HG03280 (cell line): ENCODE measurements around the gene FNDC5.

Experiments
- ATAC-seq: cut with Tn5 transposase; IDR thresholded peaks from one replicate; pipeline ENCODE4 v1.9.1; 2021; ENCODE audit warnings: mild to moderate bottlenecking, moderate library complexity; ENCODE audit not compliant: unreplicated experiment

Gene FNDC5

GRCh38 chr1:32885676-32886003 is 14.9 kb upstream of the FNDC5 start:
- no peak for ATAC-seq

- ATAC-seq: no peak
Measured at GRCh38 chr1:32884726-32885125, 14.0 kb upstream of the FNDC5 start.

- ATAC-seq: no peak
Measured at GRCh38 chr1:32884032-32884372, 13.3 kb upstream of the FNDC5 start.

GRCh38 chr1:32883338-32884031 is 12.8 kb upstream of the FNDC5 start:
- no peak for ATAC-seq

- ATAC-seq: no peak
Measured at GRCh38 chr1:32881871-32882850, 11.4 kb upstream of the FNDC5 start.

GRCh38 chr1:32881291-32881690 is 10.6 kb upstream of the FNDC5 start:
- ATAC-seq: no peak

GRCh38 chr1:32878637-32879041 is 7.9 kb upstream of the FNDC5 start:
- ATAC-seq: no peak

- ATAC-seq: no peak
Measured at GRCh38 chr1:32878183-32878582, 7.5 kb upstream of the FNDC5 start.

- ATAC-seq: no peak
Measured at GRCh38 chr1:32877211-32878110, 6.7 kb upstream of the FNDC5 start.

GRCh38 chr1:32876341-32877210 is 5.9 kb upstream of the FNDC5 start:
- no peak for ATAC-seq

- ATAC-seq: no peak
Measured at GRCh38 chr1:32874860-32875752, 4.4 kb upstream of the FNDC5 start.

- ATAC-seq: no peak
Measured at GRCh38 chr1:32873484-32873883, 2.8 kb upstream of the FNDC5 start.

- no peak for ATAC-seq
Measured at GRCh38 chr1:32872192-32872460, 1.4 kb upstream of the FNDC5 start.

- ATAC-seq: no peak
Measured at GRCh38 chr1:32871364-32872191, 866 bp upstream of the FNDC5 start.

- no peak for ATAC-seq
Measured at GRCh38 chr1:32869923-32870614, 643 bp downstream of the FNDC5 start.

GRCh38 chr1:32868806-32869455 is 1.8 kb downstream of the FNDC5 start:
- ATAC-seq: no peak

GRCh38 chr1:32868085-32868484 is 2.6 kb downstream of the FNDC5 start:
- ATAC-seq: no peak

- ATAC-seq: no peak
Measured at GRCh38 chr1:32867671-32868070, 3.0 kb downstream of the FNDC5 start.
